Measurements from ENCODE around the gene RPS19BP1. TPM values are rescaled to one million over a fixed set of nuclear protein-coding genes. Genes with fewer than 3 reads are reported as not detected.

Gene RPS19BP1, protein sequence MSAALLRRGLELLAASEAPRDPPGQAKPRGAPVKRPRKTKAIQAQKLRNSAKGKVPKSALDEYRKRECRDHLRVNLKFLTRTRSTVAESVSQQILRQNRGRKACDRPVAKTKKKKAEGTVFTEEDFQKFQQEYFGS
- total RNA-seq (2014; rRNA removed; shearing (Covaris generic)), result 208 and 302 TPM in 2 replicates

DNA sequence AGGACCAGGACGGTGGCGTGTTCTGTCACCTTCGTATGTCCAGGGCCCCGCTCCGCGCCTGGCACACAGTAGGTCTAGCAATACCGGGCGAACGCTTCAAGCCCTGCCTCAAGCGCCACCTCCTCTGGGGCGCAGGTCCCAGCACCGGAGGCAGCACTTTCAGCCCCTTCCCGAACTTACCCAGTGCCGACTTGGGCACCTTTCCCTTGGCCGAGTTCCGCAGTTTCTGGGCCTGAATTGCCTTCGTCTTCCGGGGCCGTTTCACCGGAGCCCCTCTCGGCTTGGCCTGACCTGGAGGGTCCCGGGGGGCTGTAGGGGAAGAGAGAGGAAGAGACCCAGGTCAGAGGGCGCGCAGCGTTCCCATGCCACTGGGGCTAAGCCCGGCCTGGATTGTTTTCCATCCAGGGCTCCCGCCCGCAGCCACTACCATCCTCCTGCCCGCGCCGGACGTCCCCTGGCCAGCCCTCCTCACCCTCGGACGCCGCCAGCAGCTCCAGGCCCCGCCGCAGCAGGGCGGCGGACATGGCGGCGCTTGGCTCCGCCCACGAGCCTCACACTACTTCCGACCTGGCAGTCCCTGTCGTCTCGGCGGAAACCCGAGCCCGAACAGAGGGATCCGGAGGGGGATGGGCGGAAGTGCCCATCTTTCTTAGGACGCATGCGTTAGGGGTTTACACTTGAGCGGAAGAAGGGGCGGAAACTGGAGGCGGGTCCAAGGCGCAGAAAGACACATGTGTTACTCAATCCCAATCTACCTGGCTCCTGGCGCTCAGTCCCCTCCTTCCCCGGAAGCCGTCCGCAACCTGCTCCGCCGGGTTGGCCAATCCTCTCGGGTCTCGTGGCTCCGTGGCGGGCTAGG lies at the start of gene RPS19BP1:
RPS19BP1 (minus strand) TSS at position 534 of the 859 bp plus-strand sequence; CDS start at position 524, 10 bp downstream.
- DNase-seq (ENCODE audit: low read depth), result peak; percentile 99

DNA sequence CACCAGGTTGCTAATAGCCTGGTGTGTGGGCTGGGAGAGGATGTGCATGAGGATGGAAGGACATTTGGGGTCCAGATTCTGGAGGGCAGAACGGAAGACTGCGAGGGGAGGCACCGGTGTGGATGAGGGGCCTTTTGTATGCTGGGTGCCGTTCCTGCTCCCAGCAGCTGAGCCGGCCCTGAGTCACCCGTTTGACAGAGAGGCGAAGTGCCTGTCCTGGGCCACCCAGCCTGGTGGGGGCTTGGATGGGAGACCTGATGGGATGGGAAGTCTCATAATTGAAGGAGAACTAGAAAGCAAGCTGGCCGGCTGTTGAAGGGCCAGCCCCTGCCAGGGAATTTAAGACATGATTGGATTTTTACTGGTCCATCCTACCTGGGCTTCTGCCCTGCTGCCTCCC lies 48.8 kb upstream of the RPS19BP1 start:
- DNase-seq (ENCODE audit: low read depth), result no peak

GRCh38 chr22:39580795-39581194 lies 48.2 kb upstream of the RPS19BP1 start:
- no peak for DNase-seq (ENCODE audit: low read depth)

DNA sequence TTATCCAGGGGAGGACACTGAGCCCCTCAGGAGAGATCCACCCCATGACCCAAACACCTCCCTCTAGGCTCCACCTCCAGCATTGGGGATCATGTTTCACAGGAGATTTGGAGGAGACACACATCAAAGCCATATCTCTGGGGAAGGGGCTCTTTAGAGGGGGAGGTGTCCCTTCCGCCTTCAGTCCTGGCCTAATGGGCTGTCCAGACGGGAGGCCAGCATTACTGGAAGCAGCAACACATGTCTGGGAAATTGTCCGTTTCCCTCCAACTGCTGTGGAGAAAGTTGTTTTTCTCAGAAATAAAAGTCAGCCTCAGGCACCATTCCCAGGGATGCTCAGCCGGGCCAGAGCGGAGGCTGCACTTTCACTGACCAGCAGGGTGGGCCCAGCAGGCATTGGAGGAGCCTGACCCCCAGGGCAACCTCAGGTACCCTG lies 47.5 kb upstream of the RPS19BP1 start:
- no peak for DNase-seq (ENCODE audit: low read depth)

- DNase-seq (ENCODE audit: low read depth), result no peak
Measured at GRCh38 chr22:39577900-39578299, 45.4 kb upstream of the RPS19BP1 start.

DNA sequence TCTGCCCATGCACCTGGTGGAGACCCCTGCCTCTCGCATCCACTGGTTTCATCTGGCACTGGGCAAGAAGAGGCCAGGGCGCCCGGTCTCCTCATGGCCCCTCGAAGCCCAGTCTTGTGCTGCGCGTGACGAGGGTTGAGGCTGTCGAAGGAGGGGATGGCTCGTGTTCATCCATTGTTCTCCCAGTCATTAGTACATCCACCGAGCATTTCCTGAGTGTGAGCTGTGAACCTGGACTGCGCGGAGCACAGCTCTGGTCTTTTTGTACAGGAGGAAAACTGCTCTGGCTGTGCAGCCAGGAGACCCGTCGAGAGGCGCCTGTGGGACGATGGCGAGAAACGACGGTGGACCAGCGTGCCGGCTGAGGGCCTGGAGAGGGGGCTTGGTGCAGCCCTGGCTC lies 44.8 kb upstream of the RPS19BP1 start:
- no peak for DNase-seq (ENCODE audit: low read depth)

- DNase-seq (ENCODE audit: low read depth), result no peak
Measured at GRCh38 chr22:39576027-39576426, 43.5 kb upstream of the RPS19BP1 start.

DNA sequence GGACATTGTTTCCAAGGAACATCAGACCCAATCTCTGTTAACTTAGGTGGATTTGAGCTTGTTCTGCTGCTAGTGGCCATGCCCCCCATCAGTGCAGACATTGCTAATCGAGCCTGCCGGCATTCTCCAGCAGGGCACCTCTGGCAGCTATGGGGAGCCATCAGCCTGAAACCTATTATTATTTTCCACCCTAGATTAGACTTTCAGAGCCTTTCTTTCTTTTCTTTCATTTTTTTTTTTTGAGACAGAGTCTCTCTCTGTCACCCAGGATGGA lies 42.9 kb upstream of the RPS19BP1 start:
- DNase-seq (ENCODE audit: low read depth), result no peak

DNA sequence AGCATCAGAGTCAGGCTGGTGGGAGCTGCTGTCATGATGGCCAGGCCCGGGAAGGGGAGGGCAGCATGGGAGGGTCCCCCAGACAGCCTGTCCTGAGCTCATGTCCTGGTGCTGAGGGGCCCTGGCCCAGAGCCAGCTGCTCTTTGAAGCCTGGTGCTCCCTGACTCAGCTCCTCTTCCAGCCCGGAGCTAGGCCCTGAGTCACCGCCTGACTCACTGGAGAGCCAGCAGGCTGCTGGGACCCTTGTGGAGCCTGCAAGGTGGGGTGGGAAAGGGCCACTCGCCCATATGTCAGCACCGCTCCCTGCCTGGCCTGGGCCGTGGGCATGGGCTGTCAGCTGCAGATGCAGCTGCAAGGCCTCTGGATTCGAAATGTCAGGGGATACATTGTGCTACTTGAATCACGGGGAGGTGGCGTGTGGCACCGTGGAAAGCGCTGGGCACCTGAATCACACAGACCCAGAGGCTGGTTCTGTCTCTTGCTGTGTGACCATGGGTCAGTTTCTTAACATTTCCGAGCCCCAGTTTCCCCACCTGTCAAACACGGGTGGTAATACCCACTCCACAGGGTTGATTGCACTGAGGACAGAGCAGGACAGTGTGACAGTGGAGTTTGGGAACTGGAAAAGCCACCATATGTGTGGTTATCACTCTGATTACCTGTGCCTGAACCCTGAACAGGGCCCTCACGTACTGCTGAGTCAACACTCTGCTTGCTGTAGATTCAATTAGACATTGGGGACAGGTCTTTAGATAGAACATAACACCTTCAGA lies 42.4 kb upstream of the RPS19BP1 start:
- DNase-seq (ENCODE audit: low read depth), result peak; percentile 98

- no peak for DNase-seq (ENCODE audit: low read depth)
Measured at GRCh38 chr22:39571538-39571937, 39.0 kb upstream of the RPS19BP1 start.

GRCh38 chr22:39570665-39571064 lies 38.1 kb upstream of the RPS19BP1 start, which contains the start of gene CACNA1I:
Gene CACNA1I (plus strand): TSS chr22:39570753. CDS start chr22:39570753, 0 bp downstream.
- no peak for DNase-seq (ENCODE audit: low read depth)

- DNase-seq (ENCODE audit: low read depth), result no peak
Measured at GRCh38 chr22:39570226-39570625, 37.7 kb upstream of the RPS19BP1 start.

GRCh38 chr22:39569066-39569465 lies 36.5 kb upstream of the RPS19BP1 start:
- no peak for DNase-seq (ENCODE audit: low read depth)

DNA sequence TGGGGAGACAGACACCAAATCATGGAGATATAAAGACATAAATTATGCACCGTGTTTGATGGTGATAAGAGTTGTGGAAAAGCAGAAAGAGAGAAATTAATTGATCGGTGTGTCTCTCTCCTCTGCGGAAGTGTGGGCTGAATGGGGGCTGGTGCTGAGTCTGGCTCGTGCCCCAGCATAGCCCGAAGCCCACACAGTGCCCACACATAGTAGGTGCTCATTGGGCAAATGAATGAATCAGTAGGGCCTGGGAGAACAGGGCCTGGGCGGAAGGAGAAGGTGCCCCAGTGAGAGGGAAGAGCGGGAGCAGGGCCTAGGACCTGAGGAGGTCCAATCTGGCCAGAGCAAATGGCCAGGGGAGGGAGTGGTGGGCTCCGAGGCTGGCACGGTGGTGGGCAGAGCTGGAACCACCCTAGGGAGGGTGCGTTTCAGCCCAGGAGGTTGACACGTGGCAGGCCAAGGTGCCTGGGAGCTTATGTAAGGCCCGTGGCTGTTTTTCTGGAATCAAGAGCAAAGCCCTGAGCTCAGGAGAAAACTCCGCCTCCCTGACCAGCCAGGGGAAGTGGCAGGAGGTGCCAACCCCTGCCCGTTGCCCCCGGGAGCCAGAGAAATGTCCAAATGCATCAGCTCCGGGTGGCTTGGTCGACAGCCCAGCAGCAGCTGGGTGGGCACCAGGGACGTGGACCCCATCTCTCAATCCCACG lies 35.9 kb upstream of the RPS19BP1 start:
- no peak for DNase-seq (ENCODE audit: low read depth)

- DNase-seq (ENCODE audit: low read depth), result no peak
Measured at GRCh38 chr22:39567135-39567946, 34.8 kb upstream of the RPS19BP1 start.

- no peak for DNase-seq (ENCODE audit: low read depth)
Measured at GRCh38 chr22:39565414-39565944, 32.9 kb upstream of the RPS19BP1 start.

GRCh38 chr22:39563571-39564428 lies 31.3 kb upstream of the RPS19BP1 start:
- DNase-seq (ENCODE audit: low read depth), result no peak

- DNase-seq (ENCODE audit: low read depth), result no peak
Measured at GRCh38 chr22:39562839-39563489, 30.4 kb upstream of the RPS19BP1 start.

- no peak for DNase-seq (ENCODE audit: low read depth)
Measured at GRCh38 chr22:39560127-39560526, 27.6 kb upstream of the RPS19BP1 start.
